ENCODE results near the gene METRNL. TPM values are rescaled to one million over a fixed set of nuclear protein-coding genes. Genes with fewer than 3 reads are reported as not detected.

The METRNL gene, protein sequence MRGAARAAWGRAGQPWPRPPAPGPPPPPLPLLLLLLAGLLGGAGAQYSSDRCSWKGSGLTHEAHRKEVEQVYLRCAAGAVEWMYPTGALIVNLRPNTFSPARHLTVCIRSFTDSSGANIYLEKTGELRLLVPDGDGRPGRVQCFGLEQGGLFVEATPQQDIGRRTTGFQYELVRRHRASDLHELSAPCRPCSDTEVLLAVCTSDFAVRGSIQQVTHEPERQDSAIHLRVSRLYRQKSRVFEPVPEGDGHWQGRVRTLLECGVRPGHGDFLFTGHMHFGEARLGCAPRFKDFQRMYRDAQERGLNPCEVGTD
- 102 and 114 TPM in 2 replicates for total RNA-seq

GRCh38 chr17:83079352-83079747 lies at the start of gene METRNL:
Gene METRNL (plus strand): TSS chr17:83079609. CDS start chr17:83079816, 207 bp downstream.

Other genes with a start within 250 kb of the METRNL start
- not detected in 2 replicates for gene ZNF750, start 239.6 kb upstream of the METRNL start, total RNA-seq